ENCODE measurements around the gene CITED4.

- TF ChIP-seq, protein P1, sequence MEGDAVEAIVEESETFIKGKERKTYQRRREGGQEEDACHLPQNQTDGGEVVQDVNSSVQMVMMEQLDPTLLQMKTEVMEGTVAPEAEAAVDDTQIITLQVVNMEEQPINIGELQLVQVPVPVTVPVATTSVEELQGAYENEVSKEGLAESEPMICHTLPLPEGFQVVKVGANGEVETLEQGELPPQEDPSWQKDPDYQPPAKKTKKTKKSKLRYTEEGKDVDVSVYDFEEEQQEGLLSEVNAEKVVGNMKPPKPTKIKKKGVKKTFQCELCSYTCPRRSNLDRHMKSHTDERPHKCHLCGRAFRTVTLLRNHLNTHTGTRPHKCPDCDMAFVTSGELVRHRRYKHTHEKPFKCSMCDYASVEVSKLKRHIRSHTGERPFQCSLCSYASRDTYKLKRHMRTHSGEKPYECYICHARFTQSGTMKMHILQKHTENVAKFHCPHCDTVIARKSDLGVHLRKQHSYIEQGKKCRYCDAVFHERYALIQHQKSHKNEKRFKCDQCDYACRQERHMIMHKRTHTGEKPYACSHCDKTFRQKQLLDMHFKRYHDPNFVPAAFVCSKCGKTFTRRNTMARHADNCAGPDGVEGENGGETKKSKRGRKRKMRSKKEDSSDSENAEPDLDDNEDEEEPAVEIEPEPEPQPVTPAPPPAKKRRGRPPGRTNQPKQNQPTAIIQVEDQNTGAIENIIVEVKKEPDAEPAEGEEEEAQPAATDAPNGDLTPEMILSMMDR (IDR thresholded peaks at IDR 0.05) = no peak
- TF ChIP-seq POLR2A (IDR thresholded peaks at IDR 0.05) = no peak
These were observed 37.2 kb upstream of the CITED4 start for GRCh38 chr1:40899230-40899870.
